GM13976 (cell line): ENCODE data around the gene GABBR2.

Source experiments
- DNase-seq: peaks from one replicate; pipeline ENCODE4 v3.0.0; 2012; ENCODE audit warnings: low spot score
- CTCF ChIP-seq: IDR thresholded peaks from 2 replicates; pipeline ENCODE4 v1.5.1; 2012; ENCODE audit warnings: borderline replicate concordance, mild to moderate bottlenecking; ENCODE audit not compliant: insufficient read depth; ENCODE audit errors: extremely low read depth, missing control alignments, control extremely low read depth
- in situ Hi-C: fragments of 300-500 bp; cut with MboI; formaldehyde crosslinking; loops from one replicate; pipeline ENCODE4 v1.12.0; 2022; ENCODE audit warnings: low sequenced_read_pairs, mixed read lengths, inconsistent platforms; ENCODE audit not compliant: unreplicated experiment

GABBR2 gene

GRCh38 chr9:98432134-98432533 lies 276.6 kb downstream of the GABBR2 start:
- DNase-seq = no peak
- in situ Hi-C loops = no loop called here
- no peak for TF ChIP-seq CTCF

GRCh38 chr9:98430535-98431292 lies 278.0 kb downstream of the GABBR2 start:
- no peak for DNase-seq
- TF ChIP-seq CTCF = no peak
- in situ Hi-C loops = no loop called here

- in situ Hi-C loops = no loop called here
- no peak for DNase-seq
Measured at GRCh38 chr9:98429613-98430012, 279.1 kb downstream of the GABBR2 start.

GRCh38 chr9:98428454-98428853 lies 280.3 kb downstream of the GABBR2 start:
- TF ChIP-seq CTCF = no peak
- in situ Hi-C loops = no loop called here
- DNase-seq = no peak

More at GRCh38 chr9:98429613-98430012, 279.1 kb downstream of the GABBR2 start:
- TF ChIP-seq CTCF = no peak

- no peak for TF ChIP-seq CTCF
- in situ Hi-C loops = no loop called here
- no peak for DNase-seq
Measured at GRCh38 chr9:98427491-98427890, 281.2 kb downstream of the GABBR2 start.

GRCh38 chr9:98425079-98425478 lies 283.7 kb downstream of the GABBR2 start:
- no peak for DNase-seq
- TF ChIP-seq CTCF = no peak
- in situ Hi-C loops = no loop called here
